ENCODE data around the gene GMCL1.
"Not testable (repeated sequence)": the region's sequence is repeated elsewhere in the genome, so short reads cannot be mapped to it uniquely, and the experiment has no call there.

GMCL1 gene

DNA sequence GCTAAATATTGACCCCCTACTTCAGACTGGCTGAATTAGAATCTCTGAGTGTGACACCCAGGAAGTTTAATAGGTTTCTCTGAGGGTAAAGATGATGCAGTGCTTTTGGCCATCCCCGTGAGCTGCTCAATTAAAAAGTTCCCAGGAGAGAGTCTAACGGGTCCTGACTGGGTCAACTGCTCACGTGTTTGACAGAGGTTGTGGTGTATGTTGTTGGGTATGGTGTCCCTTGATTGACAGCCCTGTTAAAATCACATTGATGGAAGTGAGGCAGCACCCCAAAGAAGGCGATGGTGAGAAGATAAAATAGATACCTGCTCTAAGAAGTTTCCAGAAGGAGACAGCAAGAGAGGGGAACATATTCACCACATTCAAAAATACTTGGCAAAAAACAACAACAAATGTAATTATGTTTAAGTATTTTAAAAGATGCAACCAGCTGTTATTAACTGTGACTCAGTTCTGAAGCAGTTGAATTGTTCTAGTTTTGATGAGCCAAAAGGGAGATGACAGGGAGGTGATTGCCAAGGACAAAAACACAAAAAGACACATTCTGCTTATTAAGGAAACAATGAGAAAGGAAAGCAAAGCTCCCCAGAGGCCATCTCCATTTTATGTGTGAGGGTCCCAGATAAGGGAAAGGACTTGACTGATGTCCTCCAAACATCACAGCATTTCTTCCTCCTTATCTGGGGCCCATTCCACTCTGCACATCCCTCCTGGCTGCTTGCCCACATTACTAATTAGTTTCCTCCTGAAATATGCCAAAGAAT lies 11.5 kb upstream of the GMCL1 start:
- TF ChIP-seq, protein P1, sequence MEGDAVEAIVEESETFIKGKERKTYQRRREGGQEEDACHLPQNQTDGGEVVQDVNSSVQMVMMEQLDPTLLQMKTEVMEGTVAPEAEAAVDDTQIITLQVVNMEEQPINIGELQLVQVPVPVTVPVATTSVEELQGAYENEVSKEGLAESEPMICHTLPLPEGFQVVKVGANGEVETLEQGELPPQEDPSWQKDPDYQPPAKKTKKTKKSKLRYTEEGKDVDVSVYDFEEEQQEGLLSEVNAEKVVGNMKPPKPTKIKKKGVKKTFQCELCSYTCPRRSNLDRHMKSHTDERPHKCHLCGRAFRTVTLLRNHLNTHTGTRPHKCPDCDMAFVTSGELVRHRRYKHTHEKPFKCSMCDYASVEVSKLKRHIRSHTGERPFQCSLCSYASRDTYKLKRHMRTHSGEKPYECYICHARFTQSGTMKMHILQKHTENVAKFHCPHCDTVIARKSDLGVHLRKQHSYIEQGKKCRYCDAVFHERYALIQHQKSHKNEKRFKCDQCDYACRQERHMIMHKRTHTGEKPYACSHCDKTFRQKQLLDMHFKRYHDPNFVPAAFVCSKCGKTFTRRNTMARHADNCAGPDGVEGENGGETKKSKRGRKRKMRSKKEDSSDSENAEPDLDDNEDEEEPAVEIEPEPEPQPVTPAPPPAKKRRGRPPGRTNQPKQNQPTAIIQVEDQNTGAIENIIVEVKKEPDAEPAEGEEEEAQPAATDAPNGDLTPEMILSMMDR (IDR thresholded peaks at IDR 0.05) = no peak
- Mint-ChIP-seq H3K27ac (no peak overlapping the region), H3K4me1 (peaks cover 7% of the 10 kb centered on the region), H3K4me3 (no peak overlapping the region), H3K9me3 (peaks cover 4% of the 10 kb centered on the region), H3K36me3 (ENCODE audit: low read depth) (peaks cover 10% of the 10 kb centered on the region), H3K27me3 (ENCODE audit: low read depth, poor library complexity) (peaks cover 7% of the 10 kb centered on the region)
- DNase-seq = no peak

DNA sequence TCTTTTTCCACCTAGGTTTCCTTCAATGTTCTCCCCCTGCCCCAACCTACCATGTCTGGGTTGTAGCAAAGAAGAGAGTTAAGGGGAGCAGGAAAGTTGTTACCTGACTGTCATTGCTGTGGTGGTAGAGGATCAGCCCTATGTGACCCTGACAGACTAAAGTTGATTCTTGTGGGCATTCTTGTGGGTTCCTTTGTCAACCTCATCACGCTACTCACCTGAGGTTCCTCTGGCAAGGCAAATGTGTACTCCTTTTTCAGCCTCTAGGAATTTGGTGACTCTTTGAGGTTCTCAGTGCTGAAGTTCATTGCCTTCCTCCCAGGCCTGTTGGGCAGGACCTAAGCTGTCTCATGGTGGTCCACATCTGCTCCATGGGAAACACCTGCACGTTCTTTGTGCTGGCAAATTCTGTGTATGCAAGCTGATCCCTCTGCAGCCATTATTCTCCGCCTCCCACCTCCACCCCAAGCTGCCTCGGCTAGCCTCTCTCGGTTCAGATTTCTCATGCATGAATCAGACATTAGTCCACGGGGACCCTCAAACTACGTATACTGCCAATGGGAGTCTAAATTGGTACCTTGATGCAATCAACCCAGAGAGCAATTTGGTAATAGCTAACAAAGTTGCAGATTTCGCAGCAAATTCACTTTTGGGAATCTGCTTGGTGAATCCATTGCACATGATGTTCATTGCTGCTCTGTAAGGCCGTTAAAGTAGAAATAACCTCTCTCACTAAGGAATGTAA lies 1.5 kb upstream of the GMCL1 start:
- Mint-ChIP-seq H3K4me1 (peaks cover 36% of the 10 kb centered on the region), H3K4me3 (peak overlapping the region; percentile 89), H3K9me3 (no peaks in the 10 kb centered on the region), H3K27ac (no peak overlapping the region), H3K36me3 (ENCODE audit: low read depth) (peaks cover 10% of the 10 kb centered on the region), H3K27me3 (ENCODE audit: low read depth, poor library complexity) (peaks cover 6% of the 10 kb centered on the region)
- DNase-seq = no peak
- TF ChIP-seq, protein P1 (IDR thresholded peaks at IDR 0.05) = no peak

DNA sequence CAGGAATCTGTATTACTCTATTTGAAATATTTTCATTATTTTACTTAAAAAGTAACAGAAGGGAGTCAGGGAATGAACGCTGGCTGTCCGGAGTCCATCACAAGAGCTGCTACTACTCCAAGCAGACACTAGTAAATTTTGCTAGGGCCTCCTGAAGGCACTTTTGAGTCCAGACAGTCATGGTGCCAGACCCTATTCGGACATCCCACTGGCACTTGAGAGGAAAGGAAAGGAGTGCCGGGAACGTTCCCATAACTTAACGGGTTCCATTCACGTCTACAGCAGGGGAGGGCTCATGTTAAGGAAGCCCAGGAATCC lies 563 bp upstream of the GMCL1 start:
- Mint-ChIP-seq H3K4me3 (peak overlapping the region; percentile 89), H3K27me3 (ENCODE audit: low read depth, poor library complexity) (peaks cover 6% of the 10 kb centered on the region), H3K9me3 (no peaks in the 10 kb centered on the region), H3K4me1 (peaks cover 40% of the 10 kb centered on the region), H3K27ac (peak overlapping the region; percentile 95), H3K36me3 (ENCODE audit: low read depth) (peaks cover 18% of the 10 kb centered on the region)
- TF ChIP-seq, protein P1 (IDR thresholded peaks at IDR 0.05) = no peak
- no peak for DNase-seq

DNA sequence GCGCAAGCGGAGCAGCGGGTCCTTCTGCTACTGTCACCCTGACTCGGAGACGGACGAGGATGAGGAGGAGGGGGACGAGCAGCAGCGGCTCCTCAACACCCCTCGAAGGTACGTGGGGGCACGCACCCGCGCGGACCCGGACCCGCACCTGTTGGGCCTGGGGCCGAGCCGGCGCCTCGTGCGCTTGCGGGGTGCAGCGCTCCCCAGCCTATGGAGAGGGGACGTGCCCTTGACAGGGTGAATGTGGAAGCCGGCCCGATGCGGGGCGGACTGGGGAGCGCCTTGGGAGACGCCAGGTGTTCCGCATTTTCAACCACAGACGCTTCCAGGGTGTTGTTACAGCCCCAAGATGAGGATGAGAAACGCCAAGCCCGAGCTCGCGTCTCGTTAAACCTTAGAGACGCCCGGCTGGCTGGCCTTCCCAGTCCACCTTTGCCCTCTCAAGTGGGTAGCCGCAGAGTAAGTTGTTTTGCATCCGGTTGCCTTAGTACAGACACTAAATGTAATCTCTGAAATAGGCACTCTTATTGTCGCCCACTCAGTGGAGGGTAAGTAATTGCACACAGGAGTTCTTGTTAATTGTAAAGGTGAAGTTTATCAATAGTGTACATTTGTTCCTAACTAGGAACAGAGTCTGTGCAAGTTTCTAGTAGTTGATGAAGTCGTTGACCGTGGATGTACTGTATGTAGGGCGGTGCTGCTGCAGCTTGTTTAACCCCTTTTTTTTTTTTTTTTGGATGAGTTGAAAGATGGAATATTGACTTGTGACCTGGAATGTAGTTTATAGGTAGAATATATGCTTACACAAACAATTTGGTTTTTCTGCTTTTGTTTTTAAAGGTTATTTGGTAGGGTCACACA lies 815 bp downstream of the GMCL1 start:
- DNase-seq = peak; percentile 49
- H3K27me3 Mint-ChIP-seq (ENCODE audit: low read depth, poor library complexity) = peaks cover 6% of the 10 kb centered on the region
- H3K9me3 Mint-ChIP-seq = no peaks in the 10 kb centered on the region
- peaks cover 29% of the 10 kb centered on the region for H3K36me3 Mint-ChIP-seq (ENCODE audit: low read depth)
- H3K4me3 Mint-ChIP-seq = peak overlapping the region; percentile 89
- peaks cover 46% of the 10 kb centered on the region for H3K4me1 Mint-ChIP-seq
- no peak overlapping the region for H3K27ac Mint-ChIP-seq
- TF ChIP-seq, protein P1 (IDR thresholded peaks at IDR 0.05) = no peak

DNA sequence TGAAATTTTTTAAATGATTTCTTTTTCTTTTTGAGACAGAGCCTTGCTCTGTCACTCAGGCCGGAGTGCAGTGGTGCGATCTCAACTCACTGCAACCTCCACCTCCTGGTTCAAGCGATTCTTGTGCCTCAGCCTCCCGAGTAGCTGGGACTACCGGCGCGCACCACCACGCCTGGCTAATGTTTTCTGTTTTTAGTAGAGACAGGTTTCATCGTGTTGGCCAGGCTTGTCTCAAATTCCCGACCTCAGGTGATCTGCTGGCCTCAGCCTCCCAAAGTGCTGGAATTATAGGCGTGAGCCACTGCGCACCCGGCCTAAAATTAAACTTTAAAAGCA lies 1.4 kb downstream of the GMCL1 start:
- peaks cover 48% of the 10 kb centered on the region for H3K4me1 Mint-ChIP-seq
- not testable (repeated sequence) for DNase-seq; H3K9me3 Mint-ChIP-seq; H3K27me3 Mint-ChIP-seq (ENCODE audit: low read depth, poor library complexity); H3K27ac Mint-ChIP-seq
- H3K36me3 Mint-ChIP-seq (ENCODE audit: low read depth) = peaks cover 29% of the 10 kb centered on the region
- H3K4me3 Mint-ChIP-seq = peak overlapping the region; percentile 89

DNA sequence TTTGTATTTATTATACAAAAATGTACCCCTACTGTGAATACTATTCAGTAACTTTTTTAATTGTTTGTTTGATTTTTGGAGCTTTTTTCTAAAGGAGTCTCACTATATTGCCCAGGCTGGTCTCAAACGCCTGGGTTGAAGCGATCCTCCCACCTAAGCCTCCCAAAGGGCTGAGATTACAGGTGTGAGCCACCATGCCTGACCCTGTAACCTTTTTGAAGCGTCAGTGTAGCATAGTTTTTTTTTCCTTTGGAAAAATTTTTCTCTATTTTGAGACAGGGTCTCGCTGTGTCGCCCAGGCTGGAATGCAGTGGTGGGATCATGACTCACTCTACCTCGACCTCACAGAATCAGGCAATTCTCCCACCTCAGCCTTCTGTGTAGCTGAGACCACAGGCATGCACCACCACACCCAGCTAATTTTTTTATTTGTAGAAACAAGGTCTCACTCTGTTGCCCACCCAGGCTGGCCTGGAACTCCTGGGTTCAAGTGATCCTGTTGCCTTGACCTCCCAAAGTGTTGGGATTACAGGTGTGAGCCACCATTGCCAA lies 2.0 kb downstream of the GMCL1 start:
- Mint-ChIP-seq H3K4me1 (peaks cover 53% of the 10 kb centered on the region), H3K27me3 (ENCODE audit: low read depth, poor library complexity) (peaks cover 6% of the 10 kb centered on the region), H3K4me3 (peak overlapping the region; percentile 89), H3K27ac (no peak overlapping the region), H3K9me3 (no peaks in the 10 kb centered on the region), H3K36me3 (ENCODE audit: low read depth) (peaks cover 34% of the 10 kb centered on the region)
- TF ChIP-seq, protein P1 (IDR thresholded peaks at IDR 0.05) = no peak
- no peak for DNase-seq
